GM12878 (cell line): ENCODE measurements around the gene ZNF101. TPM values are rescaled to one million over a fixed set of nuclear protein-coding genes. Genes with fewer than 3 reads are reported as not detected.

Experiments
- ATAC-seq: fragments of 200-7000 bp; cut with Tn5 transposase; 3 replicates; pipeline ENCODE4 v1.9.1; 2020; ENCODE audit warnings: mild to moderate bottlenecking, moderate library complexity
- BruUV-seq: library from RNA; stranded (reverse); fragments of 400-500 nt; replicated peaks from 2 replicates; lab custom pipeline; 2021; lab: Mats Ljungman, UMichigan
- CTCF ChIA-PET: fragments of 300-600 bp; sonication (Branson Sonifier 250); formaldehyde crosslinking; extraction: SDS; loops from one replicate; lab custom pipeline; 2021; ENCODE audit warnings: inconsistent platforms; lab: Yijun Ruan, JAX
- POLR2A ChIA-PET: fragments of 350-600 bp; formaldehyde crosslinking; extraction: SDS; loops from one replicate; lab custom pipeline; 2021; ENCODE audit warnings: inconsistent platforms; lab: Charles Lee
- RAD21 ChIA-PET: fragments of 300-600 bp; sonication (Branson Sonifier 250); formaldehyde crosslinking; loops from one replicate; lab custom pipeline; 2023; ENCODE audit warnings: antibody characterized with exemption; ENCODE audit not compliant: unreplicated experiment; lab: Charles Lee
- SMC1A ChIA-PET: fragments of 300-600 bp; sonication (Branson Sonifier 250); formaldehyde crosslinking; loops from one replicate; lab custom pipeline; 2023; ENCODE audit not compliant: unreplicated experiment, uncharacterized antibody; lab: Charles Lee
- DNase-seq: peaks from one replicate; pipeline ENCODE4 v3.0.0-alpha.2; 2011; ENCODE audit warnings: low read depth, low spot score
- FAIRE-seq: peaks from 3 replicates; lab custom pipeline; 2011; peaks lifted over from hg19 to GRCh38; lab: Jason Lieb, UNC
- H2AFZ ChIP-seq: 2 replicates; pipeline ENCODE4 v1.6.0; 2011; ENCODE audit warnings: low read depth, low read length, control low read depth; ENCODE audit not compliant: control insufficient read depth
- H3K27ac ChIP-seq: 2 replicates; pipeline ENCODE4 v1.5.1; 2011; ENCODE audit warnings: control low read depth; ENCODE audit not compliant: control insufficient read depth, insufficient read depth
- H3K27me3 ChIP-seq, 2 experiments: replicated peaks in 1 of 2; 2 replicates each; pipeline versions ENCODE4 v1.6.0 to v1.6.1; 2011; ENCODE audit warnings: low read length in 1 of 2; ENCODE audit not compliant: control insufficient read depth in 2 of 2, insufficient read depth in 2 of 2
- H3K36me3 ChIP-seq, 2 experiments: 2 replicates each; pipeline ENCODE4 v1.5.1; 2011; ENCODE audit warnings: low read length in 1 of 2; ENCODE audit not compliant: control insufficient read depth in 2 of 2, insufficient read depth in 2 of 2
- H3K4me1 ChIP-seq: 2 replicates; pipeline ENCODE4 v1.6.1; 2011; ENCODE audit warnings: mild to moderate bottlenecking, low read length, moderate library complexity, mixed read lengths; ENCODE audit not compliant: control insufficient read depth, insufficient read depth
- H3K4me2 ChIP-seq: 2 replicates; pipeline ENCODE4 v1.6.0; 2011; ENCODE audit warnings: control low read depth; ENCODE audit not compliant: control insufficient read depth, insufficient read depth
- H3K4me3 ChIP-seq: fragments of 200-600 bp; sonication (generic); 2 replicates; pipeline ENCODE4 v1.5.1; 2016
- H3K79me2 ChIP-seq: 2 replicates; pipeline ENCODE4 v1.6.0; 2011; ENCODE audit warnings: low read length; ENCODE audit not compliant: control insufficient read depth, insufficient read depth
- H3K9ac ChIP-seq: 2 replicates; pipeline ENCODE4 v1.8.0; 2011; ENCODE audit warnings: low read length, control low read depth, mixed read lengths; ENCODE audit not compliant: control insufficient read depth, insufficient read depth
- H3K9me3 ChIP-seq: replicated peaks from 3 replicates; pipeline ENCODE4 v1.5.1; 2011; ENCODE audit warnings: mild to moderate bottlenecking, low read length; ENCODE audit not compliant: control insufficient read depth, insufficient read depth
- H4K20me1 ChIP-seq: 2 replicates; pipeline ENCODE4 v1.6.0; 2011; ENCODE audit not compliant: control insufficient read depth, insufficient read depth
- CREB1 ChIP-seq: IDR thresholded peaks from 2 replicates; pipeline ENCODE4 v1.6.1; 2012; ENCODE audit warnings: low read depth, mild to moderate bottlenecking, inconsistent platforms
- CREM ChIP-seq: IDR thresholded peaks from 2 replicates; pipeline ENCODE4 v1.6.1; 2014; ENCODE audit warnings: antibody characterized with exemption, low read depth
- NR2F1 ChIP-seq: fragments of 450-650 bp; conservative IDR thresholded peaks from 2 replicates; pipeline ENCODE4 v1.6.1; 2017; ENCODE audit warnings: mild to moderate bottlenecking
- POLR2A ChIP-seq: IDR thresholded peaks from 2 replicates; pipeline ENCODE4 v1.6.1; 2011; ENCODE audit warnings: low read depth, mild to moderate bottlenecking, low read length
- POLR2AphosphoS5 ChIP-seq: IDR thresholded peaks from 2 replicates; pipeline ENCODE4 v1.6.1; 2011; ENCODE audit warnings: mild to moderate bottlenecking, low read length, inconsistent platforms
- RUNX3 ChIP-seq: IDR thresholded peaks from 2 replicates; pipeline ENCODE4 v1.6.1; 2012; ENCODE audit warnings: low read length, inconsistent platforms
- SRF ChIP-seq, 2 experiments: IDR thresholded peaks; 2 replicates each; pipeline ENCODE4 v1.6.1; 2011; ENCODE audit warnings: low read depth in 2 of 2, low read length in 2 of 2, mild to moderate bottlenecking in 1 of 2, moderate library complexity in 1 of 2
- WGBS: methylation state at CpG from one replicate; pipeline ENCODE4 v1.1.6; 2016; ENCODE audit warnings: low lambda C conversion rate; ENCODE audit not compliant: insufficient replicate concordance, insufficient coverage; ENCODE audit errors: missing lambda C conversion rate; 5-methylcytosine and 5-hydroxymethylcytosine counted together
- in situ Hi-C: fragments of 300-500 bp; cut with MboI; formaldehyde crosslinking; loops from 9 replicates; pipeline ENCODE4 v1.14.3; 2018; ENCODE audit warnings: mixed read lengths
- intact Hi-C: fragments of 100-400 bp; cut with micrococcal nuclease; formaldehyde crosslinking; loops from one replicate; pipeline ENCODE4 v1.14.2; 2022; ENCODE audit not compliant: unreplicated experiment
- polyA plus RNA-seq, 11 experiments: library from polyadenylated mRNA; depleted of rRNA in 4 of 11; unstranded in 6 of 11; stranded (reverse) in 5 of 11; fragments of >200 nt; fragmentation: Nextera tagmentation in 4 of 11; fragmentation: Illumina TruSeq in 1 of 11; extraction: Ambion mirVana in 4 of 11; extraction: Trizol in 1 of 11; gene quantifications; 1 replicate in 1 of 11; 2 replicates in 10 of 11; pipeline versions ENCODE4 v1.2.1 to v1.2.3, GENCODE V29; 2011 to 2016; ENCODE audit warnings: inconsistent platforms in 2 of 11, missing spikeins in 2 of 11, low read depth in 1 of 11
- total RNA-seq, 4 experiments: library from RNA; depleted of rRNA in 3 of 4; stranded (reverse); fragments of >200 nt in 3 of 4; fragmentation: Illumina TruSeq in 1 of 4; extraction: Trizol in 1 of 4; gene quantifications; 2 replicates each; pipeline versions ENCODE4 v1.2.1 to v1.2.3, GENCODE V29; 2013 to 2021

The ZNF101 gene
- total and polyA plus RNA-seq, 10 of the 15 experiments (the other 5 are each of a cell fraction or from before 2014, with no cell fraction given), result 15.2 to 40.5 (median 19.8) TPM

DNA sequence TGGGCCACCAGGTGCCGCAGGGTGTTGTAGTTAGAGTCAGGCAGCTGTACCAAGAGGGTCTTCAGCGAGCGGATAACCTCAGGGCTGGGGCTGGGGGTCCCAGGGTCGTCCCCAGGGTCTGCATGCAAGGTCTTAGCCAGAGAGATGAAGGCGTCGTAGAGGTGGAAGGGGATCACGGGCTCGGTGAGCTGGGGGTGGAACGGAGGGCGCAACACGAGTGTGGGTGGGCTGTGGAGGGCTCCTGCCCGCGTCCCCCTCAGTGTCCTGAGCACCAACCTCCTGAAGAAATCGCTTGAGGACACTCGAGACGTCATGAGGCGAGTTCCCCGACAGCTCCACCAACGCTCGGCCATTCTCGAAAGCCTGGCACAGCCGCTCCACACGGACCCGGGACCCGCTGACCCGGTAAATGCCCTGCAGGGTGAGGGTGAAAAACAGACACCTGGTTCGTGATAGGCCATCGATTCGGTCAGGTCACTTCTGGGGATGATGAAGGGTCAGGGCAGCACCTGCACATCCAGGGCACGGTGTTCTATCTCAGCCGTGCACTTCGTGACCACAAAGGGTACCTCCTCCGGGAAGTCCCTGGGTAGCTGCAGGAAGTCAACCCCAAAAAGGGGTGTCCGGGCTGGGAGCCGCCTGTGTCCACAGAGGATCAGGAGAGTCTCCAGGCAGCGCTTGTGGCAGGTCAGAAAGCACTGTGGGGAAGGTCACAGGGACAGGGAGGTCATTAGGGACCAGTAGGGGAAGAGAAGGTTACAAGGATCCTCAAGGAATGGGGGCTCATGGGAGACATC is 33.9 kb upstream of the ZNF101 start:
- ATAC-seq (peak; percentile 24; the same call in 2 of the 3 replicates), DNase-seq (no peak), FAIRE-seq (no peak)
- TF ChIP-seq NR2F1 (0 out of 2 replicates have a peak, but pooled peaks have one; percentile 3), SRF (IDR thresholded peaks at IDR 0.05; ENCODE audit: low read depth in 2 of 2, low read length in 2 of 2) (peak in 1 of 2 experiments; percentile 54; a peak in 1 of 4 replicates), RUNX3 (0 out of 2 replicates have a peak, but pooled peaks have one; percentile 19), POLR2A (peak; percentile 29; the same call in 1 of the 2 replicates), CREB1 (no peak)
- BruUV-seq, result TSS peak; percentile 29
- ChIA-PET CTCF (no interaction called here), RAD21 (no interaction called here), SMC1A (no interaction called here), POLR2A (interaction anchor here (1.1 kb wide), 1 partner anchor 15 kb away, joined by 4 read pairs; no protein-coding TSS in a partner anchor)
- Histone ChIP-seq H3K27ac (peak overlapping the region; percentile 14; the same call in 1 of the 2 replicates), H2AFZ (no peak overlapping the region), H3K36me3 (peaks cover 23 to 39% of the 10 kb centered on the region in 2 experiments), H3K27me3 (no peaks in the 10 kb centered on the region), H3K4me1 (no peaks in the 10 kb centered on the region; the same call in 1 of the 2 replicates), H4K20me1 (no peaks in the 10 kb centered on the region; the same call in 1 of the 2 replicates), H3K4me3 (no peak overlapping the region), H3K79me2 (no peaks in the 10 kb centered on the region), H3K9ac (no peak overlapping the region), H3K9me3 (no peaks in the 10 kb centered on the region), H3K4me2 (0 out of 2 replicates have a peak overlapping the region, but pooled peaks have one; percentile 33)
- 79% methylated on average over 36 of the region's 36 CpGs for WGBS
- in situ Hi-C loops, result no loop called here
- intact Hi-C loops, result no loop called here

DNA sequence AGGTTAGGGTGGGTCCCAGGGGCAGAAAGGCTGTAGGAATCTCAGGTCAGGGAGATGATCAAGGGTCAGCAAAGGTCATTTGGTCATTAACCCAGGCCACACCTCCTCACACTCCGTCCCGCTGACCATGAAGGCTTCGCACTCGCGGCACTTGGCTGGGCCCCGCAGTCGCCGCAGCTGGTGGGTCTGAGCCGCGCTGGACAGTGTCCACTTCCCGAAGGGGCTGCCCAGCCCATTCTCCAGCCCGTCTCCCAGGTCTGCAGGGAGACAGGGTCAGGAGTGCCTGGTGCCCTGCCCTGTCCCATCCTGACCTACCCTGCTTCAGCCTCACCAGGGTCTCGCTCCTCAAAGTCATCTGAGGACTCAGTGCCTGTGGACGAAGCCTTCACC is 33.3 kb upstream of the ZNF101 start:
- Histone ChIP-seq H3K79me2 (no peaks in the 10 kb centered on the region), H3K27me3 (no peaks in the 10 kb centered on the region), H3K4me3 (no peak overlapping the region), H4K20me1 (no peaks in the 10 kb centered on the region; the same call in 1 of the 2 replicates)
- BruUV-seq, result no TSS peak
- no peak for FAIRE-seq
- in situ Hi-C loops, result no loop called here
- SMC1A ChIA-PET, result no interaction called here
- peak; percentile 47; the same call in 1 of the 2 replicates for TF ChIP-seq POLR2AphosphoS5
- TF ChIP-seq CREM, result no peak
- TF ChIP-seq, all 136 proteins: peak for 1
- WGBS, result 98% methylated on average over 14 of the region's 14 CpGs
- ATAC-seq (no peak), DNase-seq (no peak)
- Histone ChIP-seq H3K27ac (peak overlapping the region; percentile 14; the same call in 1 of the 2 replicates), H3K9me3 (no peaks in the 10 kb centered on the region), H2AFZ (no peak overlapping the region), H3K9ac (no peak overlapping the region), H3K4me2 (peak overlapping the region; percentile 33; the same call in 1 of the 2 replicates), H3K4me1 (no peaks in the 10 kb centered on the region; the same call in 1 of the 2 replicates), H3K36me3 (peaks cover 29 to 40% of the 10 kb centered on the region in 2 experiments)
- intact Hi-C loops, result no loop called here
- ChIA-PET POLR2A (no interaction called here), CTCF (no interaction called here), RAD21 (no interaction called here)
